GM23248 (cell line): ENCODE data around the gene WDR46. TPM values are rescaled to one million over a fixed set of nuclear protein-coding genes. Genes with fewer than 3 reads are reported as not detected.

Source experiments
- DNase-seq: peaks from one replicate; pipeline ENCODE4 v3.0.0-alpha.2; 2015
- H2AFZ ChIP-seq: fragments of 200-600 bp; sonication (generic); 2 replicates; pipeline ENCODE4 v1.6.1; 2016; ENCODE audit warnings: antibody characterized with exemption
- H3F3A ChIP-seq: fragments of 200-600 bp; sonication (generic); 2 replicates; pipeline ENCODE4 v1.6.1; 2016; ENCODE audit warnings: mild to moderate bottlenecking, antibody characterized with exemption, mixed run types; ENCODE audit not compliant: insufficient read depth
- H3K27ac ChIP-seq: fragments of 200-600 bp; sonication (generic); 2 replicates; pipeline ENCODE4 v1.5.1; 2016; ENCODE audit warnings: mild to moderate bottlenecking
- H3K27me3 ChIP-seq: fragments of 200-600 bp; sonication (generic); replicated peaks from 2 replicates; pipeline ENCODE4 v1.6.1; 2016; ENCODE audit warnings: mild to moderate bottlenecking; ENCODE audit not compliant: insufficient read depth
- H3K36me3 ChIP-seq: fragments of 200-600 bp; sonication (generic); 2 replicates; pipeline ENCODE4 v1.6.1; 2016; ENCODE audit warnings: low read depth, mild to moderate bottlenecking
- H3K4me1 ChIP-seq: fragments of 200-600 bp; sonication (generic); 2 replicates; pipeline ENCODE4 v1.6.1; 2016; ENCODE audit warnings: mild to moderate bottlenecking; ENCODE audit not compliant: insufficient read depth
- H3K4me2 ChIP-seq: fragments of 200-600 bp; sonication (generic); one replicate; pipeline ENCODE4 v1.6.1; 2016; ENCODE audit warnings: mild to moderate bottlenecking; ENCODE audit not compliant: unreplicated experiment
- H3K4me3 ChIP-seq: fragments of 200-600 bp; sonication (generic); 2 replicates; pipeline ENCODE4 v1.5.1; 2016; ENCODE audit warnings: mild to moderate bottlenecking
- H3K79me2 ChIP-seq: fragments of 200-600 bp; sonication (generic); 2 replicates; pipeline ENCODE4 v1.6.1; 2016; ENCODE audit warnings: mild to moderate bottlenecking; ENCODE audit not compliant: insufficient read depth
- H3K9ac ChIP-seq: fragments of 200-600 bp; sonication (generic); 2 replicates; pipeline ENCODE4 v1.6.1; 2016; ENCODE audit warnings: mild to moderate bottlenecking
- H3K9me2 ChIP-seq: fragments of 200-600 bp; sonication (generic); 2 replicates; pipeline ENCODE4 v1.6.1; 2016; ENCODE audit warnings: mixed run types, mild to moderate bottlenecking, moderate library complexity; ENCODE audit not compliant: insufficient read depth
- H3K9me3 ChIP-seq: fragments of 200-600 bp; sonication (generic); one replicate; pipeline ENCODE4 v1.6.1; 2017; ENCODE audit warnings: low read depth
- H4K20me1 ChIP-seq: fragments of 200-600 bp; sonication (generic); 2 replicates; pipeline ENCODE4 v1.6.0; 2016; ENCODE audit not compliant: insufficient read depth
- EZH2 ChIP-seq: fragments of 200-600 bp; sonication (generic); IDR thresholded peaks from 2 replicates; pipeline ENCODE4 v1.6.1; 2018; ENCODE audit warnings: antibody characterized with exemption, mild to moderate bottlenecking; ENCODE audit not compliant: insufficient read depth, poor library complexity, severe bottlenecking
- EZH2phosphoT487 ChIP-seq: fragments of 200-600 bp; sonication (generic); IDR thresholded peaks from 2 replicates; pipeline ENCODE4 v1.6.1; 2018; ENCODE audit warnings: antibody characterized with exemption, moderate library complexity, mild to moderate bottlenecking, low read depth; ENCODE audit not compliant: insufficient read depth
- WGBS, 2 experiments: methylation state at CpG; one replicate each; pipeline ENCODE4 v1.1.6; 2015 to 2017; ENCODE audit warnings: low lambda C conversion rate in 2 of 2, low coverage in 1 of 2; ENCODE audit errors: missing lambda C conversion rate in 2 of 2; 5-methylcytosine and 5-hydroxymethylcytosine counted together
- in situ Hi-C: fragments of 300-500 bp; cut with MboI; formaldehyde crosslinking; loops from 2 replicates; pipeline ENCODE4 v1.15.0; 2020
- microRNA-seq: library from miRNA; unstranded; fragments of <30 nt; microRNA quantifications from one replicate; pipeline ENCODE4, GENCODE V29; 2016; ENCODE audit warnings: borderline number of aligned reads
- polyA plus RNA-seq: library from polyadenylated mRNA; unstranded; fragments of >200 nt; fragmentation: Nextera tagmentation; extraction: Ambion mirVana; gene quantifications from 2 replicates; pipeline ENCODE4 v1.2.1, GENCODE V29; 2016
- total RNA-seq: library from RNA; depleted of rRNA; stranded (reverse); fragments of >200 nt; shearing (Covaris generic); gene quantifications from 2 replicates; pipeline ENCODE4 v1.2.3, GENCODE V29; 2014; rRNA removed

Gene WDR46
- total and polyA plus RNA-seq, 2 experiments from 2014 or later: 64.4 to 79.4 TPM

DNA sequence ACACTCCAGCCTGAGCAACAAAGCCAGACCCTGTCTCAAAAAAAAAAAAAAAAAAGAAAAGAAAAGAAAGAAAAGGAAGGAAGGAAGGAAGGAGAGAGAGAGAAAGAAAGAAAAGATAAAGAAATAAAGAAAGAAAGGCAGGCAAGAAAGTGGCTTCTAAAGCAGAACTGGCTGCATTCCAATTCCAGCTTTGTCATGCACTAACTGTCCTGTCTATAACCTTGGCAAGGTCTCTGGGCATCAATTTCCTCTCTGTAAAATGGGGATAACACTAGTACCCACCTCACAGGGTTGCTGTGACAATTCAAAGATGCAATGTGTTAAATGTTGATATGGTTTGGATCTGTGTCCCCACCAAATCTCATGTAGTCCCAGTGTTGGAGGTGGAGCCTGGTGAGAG, 52.7 kb downstream of the WDR46 start:
- H3K79me2 ChIP-seq: no peaks in the 10 kb centered on the region
- no peaks in the 10 kb centered on the region for H3F3A ChIP-seq
- TF ChIP-seq EZH2 (no peak), EZH2phosphoT487 (no peak)
- H3K9me3 ChIP-seq: no peaks in the 10 kb centered on the region
- H4K20me1 ChIP-seq: no peaks in the 10 kb centered on the region
- no peak for DNase-seq
- H3K4me2 ChIP-seq: no peak overlapping the region
- no peak overlapping the region for H2AFZ ChIP-seq
- H3K4me1 ChIP-seq: no peaks in the 10 kb centered on the region
- H3K27ac ChIP-seq: no peak overlapping the region
- in situ Hi-C loops: no loop called here
- no peaks in the 10 kb centered on the region for H3K36me3 ChIP-seq
- H3K27me3 ChIP-seq: peaks cover 31% of the 10 kb centered on the region
- H3K9ac ChIP-seq: no peak overlapping the region
- no peak overlapping the region for H3K4me3 ChIP-seq
- no peaks in the 10 kb centered on the region for H3K9me2 ChIP-seq

DNA sequence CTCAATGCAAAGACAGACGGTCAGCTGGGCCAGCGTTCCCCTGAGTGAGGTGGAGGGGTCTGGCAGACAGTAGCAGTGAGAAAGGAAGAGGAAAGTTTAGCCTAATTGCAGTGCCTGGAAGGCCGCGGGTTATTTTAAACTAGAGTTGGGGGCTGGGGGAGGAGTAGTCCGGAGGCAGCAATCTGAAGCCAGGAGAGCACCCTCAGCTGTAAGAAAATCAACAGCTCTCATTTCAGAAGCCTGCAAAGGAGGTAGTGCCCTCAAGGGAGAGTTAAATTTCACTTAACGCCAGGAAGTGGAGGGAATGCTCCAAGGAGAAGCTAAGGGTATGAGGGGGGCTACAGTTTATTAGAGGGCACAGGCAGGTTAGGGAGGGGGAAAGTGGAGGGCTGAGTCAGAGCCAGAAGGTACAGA, 53.8 kb downstream of the WDR46 start:
- Histone ChIP-seq H3K4me2 (no peak overlapping the region), H3K9me2 (no peaks in the 10 kb centered on the region), H3K27me3 (peaks cover 38% of the 10 kb centered on the region), H3K27ac (no peak overlapping the region), H3K9me3 (no peaks in the 10 kb centered on the region), H4K20me1 (no peaks in the 10 kb centered on the region), H3K4me3 (no peak overlapping the region), H3F3A (no peaks in the 10 kb centered on the region), H2AFZ (no peak overlapping the region), H3K79me2 (no peaks in the 10 kb centered on the region), H3K4me1 (no peaks in the 10 kb centered on the region), H3K36me3 (no peaks in the 10 kb centered on the region), H3K9ac (no peak overlapping the region)
- no peak for DNase-seq
- in situ Hi-C loops: no loop called here
- TF ChIP-seq EZH2phosphoT487 (no peak), EZH2 (no peak)
- WGBS, 2 experiments: 10% methylated on average over 6 of the region's 6 CpGs

Small RNA genes lying within 50 kb of the gene (microRNA-seq; reads per million reads assigned to microRNA genes)
- not detected for gene MIR6834
- gene MIR6873: not detected

Other genes starting within 250 kb of the WDR46 start
- 0.89 and 2.5 TPM in 2 replicates for gene HLA-DPA1, start 215.6 kb downstream of the WDR46 start, total RNA-seq
- gene HLA-DPA1, start 215.6 kb downstream of the WDR46 start, polyA plus RNA-seq: 4.2 and 4.9 TPM in 2 replicates
- 12.5 and 14.9 TPM in 2 replicates for gene HLA-DPB1, start 213.2 kb downstream of the WDR46 start, total RNA-seq
- 17.8 and 18.9 TPM in 2 replicates for gene HLA-DPB1, start 213.2 kb downstream of the WDR46 start, polyA plus RNA-seq
- gene COL11A2, start 96.8 kb downstream of the WDR46 start, total RNA-seq: 0.25 and 0.32 TPM in 2 replicates
- 0.05 and 0.31 TPM in 2 replicates for gene COL11A2, start 96.8 kb downstream of the WDR46 start, polyA plus RNA-seq
- gene RXRB, start 88.6 kb downstream of the WDR46 start, total RNA-seq: 27.7 and 28.8 TPM in 2 replicates
- 28.1 and 28.9 TPM in 2 replicates for gene RXRB, start 88.6 kb downstream of the WDR46 start, polyA plus RNA-seq
- 126 and 147 TPM in 2 replicates for gene SLC39A7, start 88.4 kb downstream of the WDR46 start, total RNA-seq
- gene SLC39A7, start 88.4 kb downstream of the WDR46 start, polyA plus RNA-seq: 24.7 and 26.9 TPM in 2 replicates
- gene HSD17B8, start 84.6 kb downstream of the WDR46 start, total RNA-seq: 1.8 and 3.7 TPM in 2 replicates
- gene HSD17B8, start 84.6 kb downstream of the WDR46 start, polyA plus RNA-seq: 5.3 and 5.6 TPM in 2 replicates
- gene RING1, start 80.7 kb downstream of the WDR46 start, total RNA-seq: 35.8 and 37.6 TPM in 2 replicates
- gene RING1, start 80.7 kb downstream of the WDR46 start, polyA plus RNA-seq: 11.3 and 12.7 TPM in 2 replicates
- gene VPS52, start 17.4 kb downstream of the WDR46 start, total RNA-seq: 32.3 and 38.8 TPM in 2 replicates
- 33.9 and 35.3 TPM in 2 replicates for gene VPS52, start 17.4 kb downstream of the WDR46 start, polyA plus RNA-seq
- 2,521 and 3,021 TPM in 2 replicates for gene RPS18, start 17.2 kb downstream of the WDR46 start, total RNA-seq
- 1,848 and 1,924 TPM in 2 replicates for gene RPS18, start 17.2 kb downstream of the WDR46 start, polyA plus RNA-seq
- gene B3GALT4, start 12.1 kb downstream of the WDR46 start, total RNA-seq: 2.6 and 2.7 TPM in 2 replicates
- 2.4 and 2.7 TPM in 2 replicates for gene B3GALT4, start 12.1 kb downstream of the WDR46 start, polyA plus RNA-seq
- 31.9 and 38.7 TPM in 2 replicates for gene PFDN6, start 362 bp upstream of the WDR46 start, total RNA-seq
- gene PFDN6, start 362 bp upstream of the WDR46 start, polyA plus RNA-seq: 7.9 and 9.1 TPM in 2 replicates
- 18.5 and 21.1 TPM in 2 replicates for gene RGL2, start 9.7 kb upstream of the WDR46 start, total RNA-seq
- gene RGL2, start 9.7 kb upstream of the WDR46 start, polyA plus RNA-seq: 22.4 and 23.3 TPM in 2 replicates
- 62.3 and 68.7 TPM in 2 replicates for gene TAPBP, start 24.8 kb upstream of the WDR46 start, total RNA-seq
- 75.8 and 78.4 TPM in 2 replicates for gene TAPBP, start 24.8 kb upstream of the WDR46 start, polyA plus RNA-seq
- 15.3 and 18.3 TPM in 2 replicates for gene ZBTB22, start 28.5 kb upstream of the WDR46 start, total RNA-seq
- 9.8 and 11.2 TPM in 2 replicates for gene ZBTB22, start 28.5 kb upstream of the WDR46 start, polyA plus RNA-seq
- gene DAXX, start 33.7 kb upstream of the WDR46 start, total RNA-seq: 24.8 and 27.8 TPM in 2 replicates
- 42.2 and 49.3 TPM in 2 replicates for gene DAXX, start 33.7 kb upstream of the WDR46 start, polyA plus RNA-seq
- gene KIFC1, start 102.6 kb upstream of the WDR46 start, total RNA-seq: 14.4 and 14.5 TPM in 2 replicates
- 3.9 and 4.0 TPM in 2 replicates for gene KIFC1, start 102.6 kb upstream of the WDR46 start, polyA plus RNA-seq
- 39.8 and 44.9 TPM in 2 replicates for gene PHF1, start 121.8 kb upstream of the WDR46 start, total RNA-seq
- gene PHF1, start 121.8 kb upstream of the WDR46 start, polyA plus RNA-seq: 24.5 TPM in 2 replicates
- 197 and 204 TPM in 2 replicates for gene CUTA, start 128.9 kb upstream of the WDR46 start, total RNA-seq
- 397 and 404 TPM in 2 replicates for gene CUTA, start 128.9 kb upstream of the WDR46 start, polyA plus RNA-seq
- 2.8 and 3.7 TPM in 2 replicates for gene SYNGAP1, start 130.8 kb upstream of the WDR46 start, total RNA-seq
- 0.42 and 0.65 TPM in 2 replicates for gene SYNGAP1, start 130.8 kb upstream of the WDR46 start, polyA plus RNA-seq
- gene ZBTB9, start 165.3 kb upstream of the WDR46 start, total RNA-seq: 2.0 and 3.5 TPM in 2 replicates
- gene ZBTB9, start 165.3 kb upstream of the WDR46 start, polyA plus RNA-seq: 7.0 and 7.3 TPM in 2 replicates